Fibroblast of upper back skin (primary cell): ENCODE results near the gene LRRC74A.

Experiments used
- DNase-seq: peaks from one replicate; pipeline ENCODE4 v3.0.0-alpha.2; 2013

The LRRC74A gene

DNA sequence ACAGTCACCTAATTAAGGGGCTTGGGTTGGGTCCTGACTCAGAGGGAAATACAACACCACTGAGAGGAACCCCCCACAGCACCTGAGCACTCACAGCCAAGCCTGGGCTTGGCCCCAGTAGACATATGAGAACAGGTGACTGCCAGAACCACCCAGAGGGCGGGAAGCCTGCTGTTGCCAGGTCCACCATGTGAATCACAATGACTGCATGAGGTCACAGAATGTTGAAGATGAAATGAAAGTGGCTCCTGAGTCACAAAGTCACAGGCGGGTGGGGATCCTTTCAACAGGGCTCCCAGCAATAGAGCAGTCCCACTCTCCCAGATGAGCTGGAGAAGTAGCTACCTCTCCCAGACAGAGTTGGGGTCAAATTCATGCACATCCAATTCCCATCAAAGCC, at the start of gene LRRC74A:
LRRC74A (plus strand) TSS at position 287 of the 400 bp plus-strand sequence. CDS start 290 bp downstream, outside the sequence.
- DNase-seq, result no peak

- DNase-seq, result no peak
Observed at GRCh38 chr14:76776428-76777251, 49.6 kb upstream of the LRRC74A start.

GRCh38 chr14:76777721-76778120, 48.5 kb upstream of the LRRC74A start:
- DNase-seq, result no peak

- no peak for DNase-seq
Observed at GRCh38 chr14:76778546-76779215, 47.5 kb upstream of the LRRC74A start.

GRCh38 chr14:76779221-76780057, 46.8 kb upstream of the LRRC74A start:
- no peak for DNase-seq

DNA sequence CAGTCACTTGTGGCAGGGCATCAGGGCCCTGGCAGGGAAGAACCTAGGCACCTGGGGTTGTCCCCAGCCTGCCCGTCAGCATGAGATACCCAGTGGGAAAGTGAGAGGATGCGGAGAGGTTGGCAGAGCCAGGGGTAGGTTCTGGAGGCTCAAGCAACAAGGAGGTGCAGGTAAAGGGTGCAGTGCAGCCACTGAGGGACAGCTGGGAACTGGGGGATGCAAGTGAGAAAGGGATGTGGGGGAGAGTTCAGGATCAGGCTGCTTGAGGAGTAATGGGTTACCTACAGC, 46.2 kb upstream of the LRRC74A start:
- no peak for DNase-seq

DNA sequence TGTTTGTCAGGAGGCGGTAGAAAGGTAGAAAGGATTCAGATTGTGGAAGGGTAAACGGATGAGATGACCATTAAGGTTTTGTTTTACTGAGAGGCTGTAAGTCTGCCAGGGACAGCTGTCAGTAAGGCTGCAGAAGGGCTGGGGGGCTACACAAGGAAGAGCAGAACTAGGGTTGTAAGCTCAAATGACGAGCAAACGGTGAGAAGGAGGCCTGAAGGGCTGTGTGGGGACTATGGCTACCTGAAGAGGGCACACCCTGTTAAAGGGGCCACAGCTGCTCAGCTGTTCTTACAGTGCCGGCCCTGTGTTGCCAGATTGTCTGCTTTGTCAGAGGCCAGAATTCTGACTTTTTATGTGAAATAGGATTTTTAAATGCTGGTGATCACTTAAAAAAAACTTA, 45.8 kb upstream of the LRRC74A start:
- DNase-seq, result no peak

GRCh38 chr14:76780875-76781647, 45.1 kb upstream of the LRRC74A start:
- DNase-seq, result no peak

DNA sequence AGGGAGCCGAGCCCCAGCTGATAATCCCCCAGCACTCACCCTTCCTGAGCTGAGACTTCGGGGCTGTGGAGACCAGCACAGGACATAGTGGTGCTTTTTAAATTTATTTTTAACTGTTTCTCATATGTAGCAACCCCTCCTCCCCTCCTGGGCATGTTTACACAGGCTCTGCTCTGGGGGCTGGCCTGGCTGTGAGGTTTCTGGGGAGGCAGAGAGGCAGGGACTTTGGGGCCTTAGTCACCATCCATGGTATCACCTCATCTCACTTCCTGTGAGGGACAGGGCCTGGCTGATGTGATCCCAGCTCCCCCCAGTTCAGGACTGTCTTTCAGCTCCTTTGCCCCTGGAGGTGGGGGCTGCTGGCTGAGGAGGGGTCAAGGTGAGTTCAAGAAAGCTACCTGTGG, 44.6 kb upstream of the LRRC74A start:
- no peak for DNase-seq

GRCh38 chr14:76782115-76782884, 43.9 kb upstream of the LRRC74A start:
- no peak for DNase-seq

DNA sequence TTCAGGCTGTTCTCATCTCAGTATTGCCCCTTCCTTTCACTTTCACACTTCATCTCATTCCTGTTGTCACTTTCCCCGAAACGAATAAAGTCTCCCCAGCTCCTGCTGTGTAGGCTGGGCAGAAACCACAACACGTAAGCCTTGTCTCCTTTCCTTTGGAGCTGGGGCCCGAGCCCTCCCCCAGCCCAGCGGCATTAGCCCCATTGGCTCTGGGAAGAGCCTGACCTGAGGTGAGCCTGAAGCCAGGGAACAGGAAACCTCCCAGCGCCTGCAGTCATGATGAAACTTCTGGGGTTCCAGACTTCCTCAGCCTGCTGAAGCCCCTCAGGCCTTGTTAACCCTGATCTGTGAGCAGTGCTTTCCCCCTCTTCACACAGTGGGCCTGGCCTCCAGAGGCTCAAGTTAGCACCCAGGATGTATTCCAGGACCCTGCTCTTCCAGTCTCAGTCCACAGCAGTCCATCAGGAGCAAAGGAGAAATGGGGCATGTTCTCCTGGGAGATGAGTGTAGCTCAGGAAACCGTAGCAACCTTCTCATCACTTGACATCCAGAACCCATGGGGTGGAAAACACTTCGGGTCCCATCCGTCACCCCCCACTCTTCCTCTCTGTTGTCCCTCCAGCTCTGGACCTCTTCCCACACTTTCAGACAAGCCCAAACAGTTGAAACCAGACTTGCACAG, 43.2 kb upstream of the LRRC74A start:
- no peak for DNase-seq

GRCh38 chr14:76784266-76784874, 41.8 kb upstream of the LRRC74A start:
- no peak for DNase-seq

DNA sequence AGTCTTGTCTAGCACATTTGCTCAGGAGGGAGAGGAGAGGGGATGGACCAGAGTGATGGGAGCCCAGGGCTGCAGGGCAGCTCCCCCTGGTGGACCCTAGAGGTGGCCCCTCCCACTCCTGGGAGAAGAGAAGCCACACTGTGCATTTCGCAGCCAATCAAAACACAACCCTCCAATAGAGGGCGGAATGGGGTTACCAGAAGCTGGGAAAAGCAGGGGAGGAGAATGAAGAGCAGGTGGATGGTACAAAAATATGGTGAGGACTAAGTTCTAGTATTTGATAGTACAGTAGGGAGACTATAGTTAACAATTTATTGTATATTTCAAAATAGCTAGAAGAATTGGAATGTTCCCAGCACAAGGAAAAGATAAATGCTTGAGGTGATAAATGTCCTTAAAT, 41.3 kb upstream of the LRRC74A start:
- DNase-seq, result peak; percentile 79

DNA sequence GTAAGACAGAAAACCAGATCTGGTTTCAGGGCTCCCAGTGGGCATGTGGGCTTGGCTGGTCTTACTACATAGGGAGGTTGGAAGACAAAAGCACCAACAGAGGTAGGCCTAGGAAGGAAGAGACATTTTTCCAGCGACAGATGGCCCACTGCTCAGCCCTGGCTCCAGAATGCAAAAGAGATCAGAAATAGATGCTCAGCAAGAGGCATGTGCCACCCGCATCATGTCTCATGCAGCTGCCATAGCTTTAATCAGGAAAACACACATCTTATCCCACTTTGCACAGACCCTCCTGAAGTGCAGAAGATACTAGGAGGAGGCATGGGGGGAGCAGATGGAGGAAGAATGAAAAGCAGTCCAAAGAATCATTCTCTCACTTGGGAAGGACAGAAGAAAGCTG, 39.6 kb upstream of the LRRC74A start:
- DNase-seq, result no peak

DNA sequence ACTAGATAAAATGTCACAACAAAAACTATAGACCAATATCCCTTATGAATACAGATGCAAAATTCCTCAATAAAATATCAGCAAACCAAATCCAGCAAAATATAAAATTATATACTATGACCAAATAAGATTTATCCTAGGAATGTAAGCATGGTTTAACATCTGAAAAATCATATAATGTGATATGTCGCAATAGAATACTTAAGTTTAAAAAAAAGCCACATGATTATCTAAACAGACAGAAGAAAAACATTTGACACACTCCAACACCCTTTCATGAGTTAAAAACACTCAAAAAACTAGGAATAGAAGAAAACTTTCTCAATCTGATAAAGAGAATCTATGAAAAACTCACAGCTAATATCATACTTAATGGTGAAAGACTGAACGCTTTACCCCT, 33.8 kb upstream of the LRRC74A start:
- no peak for DNase-seq

- DNase-seq, result no peak
Observed at GRCh38 chr14:76793324-76793723, 32.9 kb upstream of the LRRC74A start.

GRCh38 chr14:76793956-76794355, 32.3 kb upstream of the LRRC74A start:
- DNase-seq, result no peak

DNA sequence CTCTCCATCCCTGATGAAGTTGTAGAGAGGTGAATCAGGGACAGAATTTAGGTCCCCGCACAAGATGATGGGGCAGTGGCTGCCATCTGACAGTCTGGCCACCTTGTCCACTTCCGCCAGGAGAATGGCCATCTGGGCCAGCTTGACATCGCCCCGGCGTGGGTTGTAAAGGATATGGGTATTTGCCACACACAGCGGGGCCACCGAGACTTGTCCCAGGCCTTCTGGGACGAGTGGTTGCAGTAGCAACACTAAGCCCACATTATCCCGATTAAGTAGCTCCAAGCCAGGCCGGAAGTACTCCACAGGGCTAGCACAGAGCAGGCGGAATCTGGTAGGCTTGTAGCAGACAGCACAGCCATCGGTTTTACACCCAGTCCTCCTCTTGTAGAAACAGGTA, 19.8 kb upstream of the LRRC74A start:
- DNase-seq, result no peak

GRCh38 chr14:76808011-76808410, 18.2 kb upstream of the LRRC74A start:
- no peak for DNase-seq

DNA sequence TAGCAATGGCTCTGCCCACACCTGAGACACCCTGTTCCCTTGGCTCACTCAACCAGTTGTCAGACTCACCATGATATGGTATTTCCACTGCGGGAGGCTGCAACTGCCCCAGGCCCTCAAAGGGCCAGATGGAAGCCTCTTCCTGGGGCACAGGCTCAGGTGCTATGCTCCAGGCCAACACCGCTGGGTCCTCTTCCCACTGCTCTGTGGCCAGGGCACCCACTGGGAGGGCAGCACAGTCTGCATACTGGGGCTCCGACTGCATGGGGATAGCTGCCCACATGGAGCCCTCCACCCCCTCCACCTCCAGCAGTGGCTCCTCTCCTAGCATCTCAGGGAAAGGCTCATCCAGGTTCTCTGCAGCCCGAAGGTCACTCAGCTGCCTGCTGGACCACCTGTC, 17.2 kb upstream of the LRRC74A start:
- DNase-seq, result no peak

DNA sequence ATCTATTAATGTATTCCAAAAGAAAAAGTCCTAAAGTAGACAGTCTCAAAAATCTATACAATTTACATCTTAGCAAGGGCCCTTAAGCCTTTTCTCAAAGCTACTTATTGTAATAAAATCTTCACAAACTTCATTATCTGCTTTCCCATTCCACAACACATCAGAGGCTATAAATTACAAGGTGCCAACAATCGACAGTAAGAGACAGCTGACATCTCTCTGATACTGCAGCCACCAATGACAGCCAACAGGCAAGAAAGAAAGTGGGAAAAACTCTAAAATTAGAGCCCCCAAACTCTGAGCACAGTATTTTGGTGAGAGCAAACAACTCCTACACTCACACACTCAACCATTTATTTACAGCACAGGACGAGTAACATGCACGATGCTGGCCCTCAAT, 15.7 kb upstream of the LRRC74A start:
- DNase-seq, result no peak
